Measurements from ENCODE around the gene MRPL36. TPM values are rescaled to one million over a fixed set of nuclear protein-coding genes. Genes with fewer than 3 reads are reported as not detected.

MRPL36 gene
- total RNA-seq, 1 experiment from 2014 or later = 116 TPM

GRCh38 chr5:1826235-1826980, 26.8 kb upstream of the MRPL36 start:
- Histone ChIP-seq H3F3A (ENCODE audit: low read length, unreplicated experiment) (no peaks in the 10 kb centered on the region), H3K27ac (ENCODE audit: low read length) (no peak overlapping the region), H3K9me2 (replicated peaks; ENCODE audit: low read length) (no peaks in the 10 kb centered on the region), H3K4me1 (ENCODE audit: insufficient read depth, low read length) (no peaks in the 10 kb centered on the region), H3K9ac (ENCODE audit: low read length) (no peak overlapping the region), H3K36me3 (ENCODE audit: low read depth, low read length) (peaks cover 3% of the 10 kb centered on the region), H3K27me3 (ENCODE audit: low read length) (no peaks in the 10 kb centered on the region), H3K4me2 (ENCODE audit: low read length) (no peak overlapping the region), H2AFZ (ENCODE audit: low read length) (no peak overlapping the region), H3K4me3 (ENCODE audit: low read length) (no peak overlapping the region), H3K9me3 (ENCODE audit: low read length) (no peaks in the 10 kb centered on the region), H3K79me2 (ENCODE audit: low read length) (no peaks in the 10 kb centered on the region), H4K20me1 (ENCODE audit: low read length) (no peaks in the 10 kb centered on the region)
- no TSS peak for BruUV-seq (replicated peaks)
- no peak for DNase-seq
- ChIA-PET CTCF (no interaction called here), POLR2A (ENCODE audit: unreplicated experiment) (no interaction called here)
- no peak for ATAC-seq
- intact Hi-C loops (cut with micrococcal nuclease) = no loop called here
- TF ChIP-seq CTCF (conservative IDR thresholded peaks at IDR 0.05; ENCODE audit: low read depth, low read length) = no peak
- TF ChIP-seq EZH2 (IDR thresholded peaks at IDR 0.05; ENCODE audit: low read length, unreplicated experiment) = no peak
- TF ChIP-seq EZH2phosphoT487 (IDR thresholded peaks at IDR 0.05; ENCODE audit: borderline replicate concordance, low read length) = no peak

GRCh38 chr5:1824903-1825841, 25.5 kb upstream of the MRPL36 start:
- H3K9me2 ChIP-seq (replicated peaks; ENCODE audit: low read length) = no peaks in the 10 kb centered on the region
- no peak overlapping the region for H3K9ac ChIP-seq (ENCODE audit: low read length)
- CTCF ChIA-PET = no interaction called here
- H2AFZ ChIP-seq (ENCODE audit: low read length) = no peak overlapping the region
- no peaks in the 10 kb centered on the region for H3K4me1 ChIP-seq (ENCODE audit: insufficient read depth, low read length)
- no peak overlapping the region for H3K4me2 ChIP-seq (ENCODE audit: low read length)
- H3K36me3 ChIP-seq (ENCODE audit: low read depth, low read length) = peaks cover 14% of the 10 kb centered on the region
- intact Hi-C loops (cut with micrococcal nuclease) = no loop called here
- TF ChIP-seq EZH2phosphoT487 (IDR thresholded peaks at IDR 0.05; ENCODE audit: borderline replicate concordance, low read length) = no peak
- no peak for TF ChIP-seq EZH2 (IDR thresholded peaks at IDR 0.05; ENCODE audit: low read length, unreplicated experiment)
- no peak for TF ChIP-seq CTCF (conservative IDR thresholded peaks at IDR 0.05; ENCODE audit: low read depth, low read length)
- ATAC-seq = no peak
- no peak overlapping the region for H3K4me3 ChIP-seq (ENCODE audit: low read length)
- POLR2A ChIA-PET (ENCODE audit: unreplicated experiment) = no interaction called here
- no peak for DNase-seq
- no peaks in the 10 kb centered on the region for H4K20me1 ChIP-seq (ENCODE audit: low read length)
- BruUV-seq (replicated peaks) = no TSS peak
- no peaks in the 10 kb centered on the region for H3K79me2 ChIP-seq (ENCODE audit: low read length)
- no peaks in the 10 kb centered on the region for H3K27me3 ChIP-seq (ENCODE audit: low read length)
- no peak overlapping the region for H3K27ac ChIP-seq (ENCODE audit: low read length)
- no peaks in the 10 kb centered on the region for H3K9me3 ChIP-seq (ENCODE audit: low read length)
- H3F3A ChIP-seq (ENCODE audit: low read length, unreplicated experiment) = no peaks in the 10 kb centered on the region
